D341Med (cell line): Measurements from ENCODE around the gene SULT4A1.
A peak's percentile ranks its signal among the peaks of the same experiment; 100 is the strongest.
"Not testable (repeated sequence)": the region's sequence is repeated elsewhere in the genome, so short reads cannot be mapped to it uniquely, and the experiment has no call there.

Experiments used
- DNase-seq: peaks from one replicate; pipeline ENCODE4 v3.0.0; 2012; ENCODE audit warnings: low spot score

Gene SULT4A1

GRCh38 chr22:43886231-43886630 is 23.9 kb upstream of the SULT4A1 start:
- DNase-seq, result peak; percentile 15

- DNase-seq, result peak; percentile 5
Measured at GRCh38 chr22:43885786-43886185, 23.5 kb upstream of the SULT4A1 start.

- DNase-seq, result no peak
Measured at GRCh38 chr22:43885319-43885671, 23.0 kb upstream of the SULT4A1 start.

- peak; percentile 88 for DNase-seq
Measured at GRCh38 chr22:43884600-43885318, 22.4 kb upstream of the SULT4A1 start.

- DNase-seq, result peak; percentile 23
Measured at GRCh38 chr22:43883719-43884415, 21.6 kb upstream of the SULT4A1 start.

GRCh38 chr22:43883012-43883661 is 20.8 kb upstream of the SULT4A1 start:
- peak; percentile 84 for DNase-seq

- peak; percentile 18 for DNase-seq
Measured at GRCh38 chr22:43882122-43882767, 19.9 kb upstream of the SULT4A1 start.

GRCh38 chr22:43881091-43882061 is 19.1 kb upstream of the SULT4A1 start:
- peak; percentile 20 for DNase-seq

GRCh38 chr22:43880541-43880991 is 18.3 kb upstream of the SULT4A1 start:
- peak; percentile 18 for DNase-seq

- peak; percentile 25 for DNase-seq
Measured at GRCh38 chr22:43879901-43880540, 17.7 kb upstream of the SULT4A1 start.

GRCh38 chr22:43878831-43879550 is 16.7 kb upstream of the SULT4A1 start:
- DNase-seq, result peak; percentile 9

- DNase-seq, result peak; percentile 8
Measured at GRCh38 chr22:43878079-43878795, 15.9 kb upstream of the SULT4A1 start.

- DNase-seq, result peak; percentile 6
Measured at GRCh38 chr22:43876866-43877509, 14.7 kb upstream of the SULT4A1 start.

- no peak for DNase-seq
Measured at GRCh38 chr22:43869799-43870198, 7.5 kb upstream of the SULT4A1 start.

GRCh38 chr22:43869001-43869400 is 6.7 kb upstream of the SULT4A1 start:
- DNase-seq, result not testable (repeated sequence)

- no peak for DNase-seq
Measured at GRCh38 chr22:43867839-43868635, 5.7 kb upstream of the SULT4A1 start.

GRCh38 chr22:43862882-43863202 is 529 bp upstream of the SULT4A1 start:
- DNase-seq, result no peak

- peak; percentile 55 for DNase-seq
Measured at GRCh38 chr22:43861529-43861928, 784 bp downstream of the SULT4A1 start.
